Uterus (tissue), 2 donors: ENCODE measurements around the gene TFCP2L1.

Experiments
- POLR2A ChIP-seq, 2 donors: fragments of 450-650 bp; IDR thresholded peaks; one replicate each; pipeline ENCODE4 v1.6.1; 2016; ENCODE audit warnings: antibody characterized with exemption in 2 of 2, mild to moderate bottlenecking in 1 of 2, moderate library complexity in 1 of 2
- TF ChIP-seq, protein P1 (sequence below), 4 experiments: fragments of 200-600 bp in 2 of 4; fragments of 450-650 bp in 2 of 4; sonication (generic) in 2 of 4; IDR thresholded peaks; one replicate each; pipeline ENCODE4 v1.5.1; 2016 to 2019; ENCODE audit warnings: antibody characterized with exemption in 4 of 4, mild to moderate bottlenecking in 2 of 4, moderate library complexity in 1 of 4

DNA sequence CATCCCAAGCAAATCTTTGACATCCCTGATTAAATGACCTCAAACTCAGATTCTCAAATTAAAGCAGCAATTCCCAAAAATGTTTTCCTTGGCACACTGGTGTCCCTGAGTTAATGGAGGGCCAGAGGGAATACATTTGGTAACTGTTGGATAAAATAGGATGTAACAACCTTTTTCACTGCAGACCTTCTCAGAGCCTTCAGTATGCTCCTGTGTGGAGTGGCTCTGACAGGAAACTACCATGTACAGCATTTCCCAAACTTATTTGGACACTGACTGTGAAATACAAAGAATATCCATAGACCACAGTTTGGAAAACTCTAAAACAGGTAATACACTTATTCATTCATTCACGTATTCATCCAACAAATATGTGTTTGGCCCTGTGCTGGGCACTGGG, 91.8 kb downstream of the TFCP2L1 start:
- no peak for TF ChIP-seq POLR2A (IDR thresholded peaks at IDR 0.05)
- TF ChIP-seq, protein P1, sequence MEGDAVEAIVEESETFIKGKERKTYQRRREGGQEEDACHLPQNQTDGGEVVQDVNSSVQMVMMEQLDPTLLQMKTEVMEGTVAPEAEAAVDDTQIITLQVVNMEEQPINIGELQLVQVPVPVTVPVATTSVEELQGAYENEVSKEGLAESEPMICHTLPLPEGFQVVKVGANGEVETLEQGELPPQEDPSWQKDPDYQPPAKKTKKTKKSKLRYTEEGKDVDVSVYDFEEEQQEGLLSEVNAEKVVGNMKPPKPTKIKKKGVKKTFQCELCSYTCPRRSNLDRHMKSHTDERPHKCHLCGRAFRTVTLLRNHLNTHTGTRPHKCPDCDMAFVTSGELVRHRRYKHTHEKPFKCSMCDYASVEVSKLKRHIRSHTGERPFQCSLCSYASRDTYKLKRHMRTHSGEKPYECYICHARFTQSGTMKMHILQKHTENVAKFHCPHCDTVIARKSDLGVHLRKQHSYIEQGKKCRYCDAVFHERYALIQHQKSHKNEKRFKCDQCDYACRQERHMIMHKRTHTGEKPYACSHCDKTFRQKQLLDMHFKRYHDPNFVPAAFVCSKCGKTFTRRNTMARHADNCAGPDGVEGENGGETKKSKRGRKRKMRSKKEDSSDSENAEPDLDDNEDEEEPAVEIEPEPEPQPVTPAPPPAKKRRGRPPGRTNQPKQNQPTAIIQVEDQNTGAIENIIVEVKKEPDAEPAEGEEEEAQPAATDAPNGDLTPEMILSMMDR (IDR thresholded peaks at IDR 0.05) = no peak
